WERI-Rb-1 (cell line): ENCODE data around the gene MRPL17.
A peak's percentile ranks its signal among the peaks of the same experiment; 100 is the strongest.
"Not testable (repeated sequence)": the region's sequence is repeated elsewhere in the genome, so short reads cannot be mapped to it uniquely, and the experiment has no call there.

Source experiments
- DNase-seq: peaks from one replicate; pipeline ENCODE4 v3.0.0-alpha.2; 2020
- H3K27ac ChIP-seq: fragments of 250-450 bp; sonication (Bioruptor Pico); 2 replicates; pipeline ENCODE4 v1.5.1; 2020; ENCODE audit warnings: mild to moderate bottlenecking, moderate library complexity
- H3K27me3 ChIP-seq: fragments of 250-450 bp; sonication (Bioruptor Pico); 2 replicates; pipeline ENCODE4 v1.5.1; 2021; ENCODE audit warnings: mild to moderate bottlenecking, low read depth, moderate library complexity; ENCODE audit not compliant: insufficient read depth, severe bottlenecking
- H3K36me3 ChIP-seq: fragments of 250-450 bp; sonication (Bioruptor Pico); 2 replicates; pipeline ENCODE4 v1.5.1; 2020; ENCODE audit warnings: mild to moderate bottlenecking, moderate library complexity
- H3K4me3 ChIP-seq: 2 replicates; pipeline ENCODE4 v1.5.1; 2011; ENCODE audit warnings: low read depth, mild to moderate bottlenecking, control low read depth, low read length
- H3K9me3 ChIP-seq: fragments of 250-450 bp; sonication (Bioruptor Pico); 2 replicates; pipeline ENCODE4 v1.5.1; 2021; ENCODE audit warnings: mild to moderate bottlenecking, moderate library complexity; ENCODE audit not compliant: severe bottlenecking
- TF ChIP-seq, protein P1 (sequence below): IDR thresholded peaks from 2 replicates; pipeline ENCODE4 v1.5.1; 2011; ENCODE audit warnings: low read depth, mild to moderate bottlenecking, control low read depth, inconsistent platforms, low read length

MRPL17 gene

DNA sequence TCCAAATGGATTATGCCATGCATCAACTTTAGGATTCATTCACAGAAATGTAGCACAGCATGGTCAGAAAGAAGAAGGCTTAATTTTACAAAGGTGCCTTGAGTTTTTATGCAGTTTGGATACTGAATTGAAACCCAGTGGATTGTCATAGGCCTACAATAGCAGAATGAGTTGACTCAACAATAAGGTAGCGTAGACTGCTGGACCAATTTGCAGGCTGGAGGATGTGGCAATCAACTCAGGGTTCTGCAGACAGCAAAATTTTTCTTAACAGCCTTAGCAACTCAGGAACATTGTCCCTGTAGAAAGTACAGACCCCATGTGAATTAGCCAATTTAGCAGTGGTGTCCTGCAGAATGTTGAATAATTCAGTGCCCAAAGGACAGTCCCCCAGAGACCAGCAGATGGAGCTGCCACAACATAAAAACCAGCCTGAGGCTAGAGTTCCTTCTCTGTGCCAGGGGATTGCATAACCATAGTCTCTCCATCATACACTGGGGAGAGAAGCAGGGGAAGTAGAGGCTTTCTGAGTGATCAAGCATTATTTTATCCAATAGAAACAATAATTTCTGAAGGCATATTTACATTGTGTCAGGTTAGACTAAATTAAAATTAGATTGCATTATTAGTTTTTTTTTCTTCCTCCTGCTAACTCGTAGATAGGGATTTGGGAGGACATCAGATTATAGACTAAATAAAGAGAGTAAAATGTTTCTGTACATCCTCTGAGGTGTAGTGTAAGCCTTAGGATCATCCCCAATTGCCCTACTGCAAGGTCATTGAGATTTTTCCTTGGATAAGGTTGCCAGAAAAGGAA is 20.3 kb upstream of the MRPL17 start:
- Histone ChIP-seq H3K9me3 (no peaks in the 10 kb centered on the region), H3K36me3 (no peaks in the 10 kb centered on the region), H3K4me3 (no peak overlapping the region), H3K27ac (no peak overlapping the region), H3K27me3 (no peaks in the 10 kb centered on the region)
- peak; percentile 62 for DNase-seq
- TF ChIP-seq, protein P1, sequence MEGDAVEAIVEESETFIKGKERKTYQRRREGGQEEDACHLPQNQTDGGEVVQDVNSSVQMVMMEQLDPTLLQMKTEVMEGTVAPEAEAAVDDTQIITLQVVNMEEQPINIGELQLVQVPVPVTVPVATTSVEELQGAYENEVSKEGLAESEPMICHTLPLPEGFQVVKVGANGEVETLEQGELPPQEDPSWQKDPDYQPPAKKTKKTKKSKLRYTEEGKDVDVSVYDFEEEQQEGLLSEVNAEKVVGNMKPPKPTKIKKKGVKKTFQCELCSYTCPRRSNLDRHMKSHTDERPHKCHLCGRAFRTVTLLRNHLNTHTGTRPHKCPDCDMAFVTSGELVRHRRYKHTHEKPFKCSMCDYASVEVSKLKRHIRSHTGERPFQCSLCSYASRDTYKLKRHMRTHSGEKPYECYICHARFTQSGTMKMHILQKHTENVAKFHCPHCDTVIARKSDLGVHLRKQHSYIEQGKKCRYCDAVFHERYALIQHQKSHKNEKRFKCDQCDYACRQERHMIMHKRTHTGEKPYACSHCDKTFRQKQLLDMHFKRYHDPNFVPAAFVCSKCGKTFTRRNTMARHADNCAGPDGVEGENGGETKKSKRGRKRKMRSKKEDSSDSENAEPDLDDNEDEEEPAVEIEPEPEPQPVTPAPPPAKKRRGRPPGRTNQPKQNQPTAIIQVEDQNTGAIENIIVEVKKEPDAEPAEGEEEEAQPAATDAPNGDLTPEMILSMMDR = peak; percentile 72

DNA sequence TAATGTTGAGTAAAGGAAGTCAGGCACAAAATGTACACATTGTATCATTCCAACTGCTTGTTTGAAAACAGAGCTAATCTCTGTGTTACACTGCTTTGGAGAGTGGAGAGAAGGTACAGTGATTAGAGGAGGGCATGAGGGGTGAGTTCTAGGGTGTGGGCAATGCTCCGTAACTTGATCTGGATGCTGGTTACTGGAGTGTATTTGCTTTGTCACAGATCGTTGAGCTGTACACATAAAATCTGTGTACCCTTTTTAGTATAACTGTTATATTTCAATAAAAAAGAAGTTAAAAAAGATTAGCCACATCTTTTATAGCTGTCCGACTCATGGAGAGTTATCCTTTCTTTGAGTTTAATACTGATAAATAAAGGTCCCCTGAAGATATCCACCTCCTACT is 18.8 kb upstream of the MRPL17 start:
- not testable (repeated sequence) for H3K9me3 ChIP-seq, H3K36me3 ChIP-seq, H3K27me3 ChIP-seq, H3K4me3 ChIP-seq
- peak overlapping the region; percentile 56 for H3K27ac ChIP-seq
- DNase-seq = peak; percentile 56

DNA sequence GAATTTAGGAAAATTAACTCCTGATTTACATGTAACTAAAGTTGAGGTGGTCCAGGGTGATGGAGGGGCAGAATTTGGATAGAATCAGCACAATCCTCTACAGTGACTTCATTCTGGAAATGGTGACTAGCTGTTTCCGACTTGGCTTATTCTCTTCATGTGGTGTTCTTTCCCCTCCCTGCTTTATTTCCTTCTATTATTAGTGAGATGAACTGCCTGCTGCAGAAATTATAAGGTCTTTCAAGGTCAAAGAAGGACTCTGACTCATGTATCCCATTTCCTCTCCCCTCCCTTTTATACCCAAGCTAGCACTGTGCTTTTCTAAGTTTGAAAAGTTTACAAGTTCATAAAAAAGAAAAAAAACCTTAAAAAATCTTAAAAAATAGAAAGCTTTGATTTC is 12.2 kb upstream of the MRPL17 start:
- H3K4me3 ChIP-seq = no peak overlapping the region
- no peak for DNase-seq
- no peaks in the 10 kb centered on the region for H3K9me3 ChIP-seq

DNA sequence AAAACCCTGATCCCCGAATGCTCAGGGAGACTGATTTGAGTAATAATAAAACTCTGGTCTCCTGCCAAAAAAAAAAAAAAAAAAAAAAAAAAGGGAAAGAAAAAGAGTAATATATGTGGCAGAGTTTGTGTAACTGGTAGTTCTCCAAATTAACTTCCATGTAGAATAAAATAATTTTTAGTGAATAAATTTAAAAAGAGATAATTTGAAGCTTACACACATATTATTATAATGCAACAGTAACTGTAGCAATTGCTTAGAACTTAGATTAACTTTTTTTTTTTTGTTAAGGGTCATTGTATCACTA is 11.0 kb upstream of the MRPL17 start:
- H3K36me3 ChIP-seq = no peaks in the 10 kb centered on the region
- H3K27ac ChIP-seq = no peak overlapping the region
- no peak overlapping the region for H3K4me3 ChIP-seq
- no peaks in the 10 kb centered on the region for H3K27me3 ChIP-seq
- TF ChIP-seq, protein P1 = no peak
- H3K9me3 ChIP-seq = peaks cover 3% of the 10 kb centered on the region
- DNase-seq = no peak

More for the DNA sequence above, 12.2 kb upstream of the MRPL17 start:
- H3K36me3 ChIP-seq = no peaks in the 10 kb centered on the region
- TF ChIP-seq, protein P1 = no peak
- H3K27ac ChIP-seq = no peak overlapping the region
- no peaks in the 10 kb centered on the region for H3K27me3 ChIP-seq

DNA sequence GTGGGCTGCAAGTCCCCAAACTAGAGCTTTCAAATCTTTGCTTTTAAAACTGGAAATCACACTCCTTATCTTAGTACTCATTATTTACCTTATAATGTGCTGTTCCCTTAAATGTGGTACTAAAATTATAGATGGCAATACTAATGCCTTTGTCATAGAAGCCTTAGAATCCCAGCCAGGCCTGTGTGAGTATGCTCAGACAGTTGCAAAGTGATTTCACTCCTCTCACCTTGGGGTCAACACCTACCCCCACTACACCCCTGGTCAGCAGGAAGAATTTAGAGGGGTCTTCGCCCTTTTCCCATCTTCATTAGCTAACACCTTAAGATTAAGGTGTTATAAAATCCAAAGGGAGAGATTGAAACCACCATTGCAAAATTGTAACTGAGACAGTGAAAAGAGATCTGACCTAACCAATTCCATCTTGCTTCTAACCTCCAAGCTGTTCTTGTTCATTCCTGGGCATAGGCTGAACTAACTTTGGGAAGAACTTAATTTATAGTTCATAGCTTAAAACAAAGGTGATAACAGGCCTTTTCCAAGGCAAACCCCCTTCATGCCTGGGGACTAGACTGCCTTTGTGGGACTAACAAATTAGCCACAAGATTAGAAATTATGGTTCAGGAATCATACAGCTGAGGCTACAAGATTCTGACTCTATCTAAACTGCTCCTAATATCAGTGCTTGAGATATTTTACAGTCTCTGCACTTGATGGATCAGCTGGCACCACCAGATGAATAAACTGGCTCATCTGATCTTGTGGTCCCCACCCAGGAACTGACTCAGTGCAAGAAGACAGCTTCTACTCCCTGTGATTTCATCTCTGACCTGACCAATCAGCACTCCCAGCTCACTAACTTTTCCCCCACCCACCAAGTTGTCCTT is 10.4 kb upstream of the MRPL17 start:
- Histone ChIP-seq H3K9me3 (peaks cover 3% of the 10 kb centered on the region), H3K27ac (no peak overlapping the region)
- no peak for DNase-seq

DNA sequence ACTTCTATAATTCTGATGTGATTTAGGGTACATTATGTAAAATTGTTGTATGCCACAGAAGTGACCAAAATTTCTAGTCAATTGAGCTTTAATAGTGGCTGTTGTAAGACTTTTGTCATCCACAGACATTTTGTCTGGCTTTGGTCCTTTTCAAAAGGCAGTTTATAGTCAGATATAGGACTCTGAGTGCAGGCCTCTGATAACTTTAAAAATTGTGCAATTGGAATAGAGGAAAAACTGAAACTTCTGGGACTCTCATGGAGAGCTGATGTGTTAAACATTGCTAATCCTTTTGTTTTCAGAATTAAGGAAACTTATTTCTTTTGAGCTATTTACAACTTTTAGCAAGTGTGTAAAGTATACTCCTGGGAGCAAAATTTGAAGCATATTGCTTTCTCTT is 9.0 kb upstream of the MRPL17 start:
- TF ChIP-seq, protein P1 = no peak
- H3K4me3 ChIP-seq = no peak overlapping the region
- no peak overlapping the region for H3K27ac ChIP-seq
- no peaks in the 10 kb centered on the region for H3K27me3 ChIP-seq
- DNase-seq = no peak
- peaks cover 3% of the 10 kb centered on the region for H3K9me3 ChIP-seq
- H3K36me3 ChIP-seq = no peaks in the 10 kb centered on the region

More for the DNA sequence above, 10.4 kb upstream of the MRPL17 start:
- H3K36me3 ChIP-seq = no peaks in the 10 kb centered on the region
- TF ChIP-seq, protein P1 = no peak
- H3K4me3 ChIP-seq = no peak overlapping the region
- no peaks in the 10 kb centered on the region for H3K27me3 ChIP-seq

DNA sequence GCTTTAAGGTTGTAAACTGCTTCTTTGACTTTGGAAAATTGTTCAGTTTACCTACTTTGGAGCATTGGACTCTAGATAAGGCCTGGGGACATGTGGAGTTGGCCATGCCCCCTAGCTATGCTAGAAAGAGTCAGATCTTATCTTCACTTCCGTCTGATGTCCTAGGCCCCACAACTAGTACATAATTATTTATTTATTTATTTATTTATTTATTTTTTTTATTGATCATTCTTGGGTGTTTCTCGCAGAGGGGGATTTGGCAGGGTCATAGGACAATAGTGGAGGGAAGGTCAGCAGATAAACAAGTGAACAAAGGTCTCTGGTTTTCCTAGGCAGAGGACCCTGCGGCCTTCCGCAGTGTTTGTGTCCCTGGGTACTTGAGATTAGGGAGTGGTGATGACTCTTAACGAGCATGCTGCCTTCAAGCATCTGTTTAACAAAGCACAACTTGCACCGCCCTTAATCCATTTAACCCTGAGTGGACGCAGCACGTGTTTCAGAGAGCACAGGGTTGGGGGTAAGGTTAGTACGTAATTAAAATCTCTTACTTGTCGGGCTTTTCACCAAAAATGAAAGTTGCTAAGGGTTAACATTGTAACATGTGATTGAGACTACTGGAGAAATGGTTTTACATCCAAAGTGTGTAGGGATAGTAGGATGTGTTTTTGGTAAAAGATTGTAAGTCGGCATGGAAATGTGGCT is 7.4 kb upstream of the MRPL17 start:
- not testable (repeated sequence) for H3K9me3 ChIP-seq, H3K4me3 ChIP-seq, H3K27me3 ChIP-seq, H3K36me3 ChIP-seq
- DNase-seq = peak; percentile 25
- peak overlapping the region; percentile 38; the same call in 1 of the 2 replicates for H3K27ac ChIP-seq
